Kidney glomerular epithelial cell (primary cell): ENCODE results near the gene DDX20.
"Not testable (repeated sequence)": the region's sequence is repeated elsewhere in the genome, so short reads cannot be mapped to it uniquely, and the experiment has no call there.

Source experiments
- DNase-seq: peaks from one replicate; lab custom pipeline; 2025; lab: John Stamatoyannopoulos, UW

DDX20 gene

GRCh38 chr1:111733992-111734341, 21.7 kb upstream of the DDX20 start:
- DNase-seq: no peak

DNA sequence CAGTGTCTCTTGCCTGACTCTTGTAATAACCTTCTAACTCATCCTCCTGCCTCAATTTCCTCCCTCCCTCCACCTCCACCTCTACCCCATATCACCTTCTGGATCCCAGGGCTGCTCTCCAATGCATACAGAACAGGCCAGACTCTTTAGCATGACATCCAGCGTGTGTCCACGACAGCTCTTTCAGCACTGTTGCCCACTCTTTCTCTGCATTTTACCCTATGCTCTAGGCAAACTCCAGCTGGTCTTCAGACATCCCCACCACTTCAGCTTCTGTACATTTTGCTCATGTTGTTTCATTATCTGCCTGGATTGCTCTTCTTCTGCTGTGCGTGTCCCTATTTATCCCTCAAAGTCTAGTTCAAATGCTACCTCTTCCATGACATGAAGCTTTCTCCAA, 21.3 kb upstream of the DDX20 start:
- no peak for DNase-seq

GRCh38 chr1:111734856-111735255, 20.8 kb upstream of the DDX20 start:
- DNase-seq: no peak

DNA sequence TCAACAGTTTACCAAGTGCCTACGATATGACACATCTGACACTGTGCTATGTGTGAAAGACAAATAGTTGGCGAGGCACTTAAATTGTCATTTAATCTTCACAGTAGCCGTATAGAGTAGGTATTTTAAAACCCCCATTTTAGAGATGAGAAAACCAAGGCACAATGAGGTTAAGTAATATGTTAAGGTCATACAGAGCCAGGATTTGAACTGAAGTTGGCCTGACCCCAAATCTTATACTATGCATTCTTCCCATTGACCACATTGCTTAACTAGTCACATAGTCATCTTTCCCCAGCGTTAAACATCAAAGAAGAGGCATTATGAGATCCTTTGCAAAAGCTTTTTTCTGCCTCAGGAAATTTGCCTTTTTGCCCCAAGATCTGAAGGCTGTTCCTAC, 20.4 kb upstream of the DDX20 start:
- DNase-seq: no peak

- DNase-seq: no peak
Observed at GRCh38 chr1:111735858-111736544, 19.7 kb upstream of the DDX20 start.

- DNase-seq: no peak
Observed at GRCh38 chr1:111736548-111737215, 19.0 kb upstream of the DDX20 start.

DNA sequence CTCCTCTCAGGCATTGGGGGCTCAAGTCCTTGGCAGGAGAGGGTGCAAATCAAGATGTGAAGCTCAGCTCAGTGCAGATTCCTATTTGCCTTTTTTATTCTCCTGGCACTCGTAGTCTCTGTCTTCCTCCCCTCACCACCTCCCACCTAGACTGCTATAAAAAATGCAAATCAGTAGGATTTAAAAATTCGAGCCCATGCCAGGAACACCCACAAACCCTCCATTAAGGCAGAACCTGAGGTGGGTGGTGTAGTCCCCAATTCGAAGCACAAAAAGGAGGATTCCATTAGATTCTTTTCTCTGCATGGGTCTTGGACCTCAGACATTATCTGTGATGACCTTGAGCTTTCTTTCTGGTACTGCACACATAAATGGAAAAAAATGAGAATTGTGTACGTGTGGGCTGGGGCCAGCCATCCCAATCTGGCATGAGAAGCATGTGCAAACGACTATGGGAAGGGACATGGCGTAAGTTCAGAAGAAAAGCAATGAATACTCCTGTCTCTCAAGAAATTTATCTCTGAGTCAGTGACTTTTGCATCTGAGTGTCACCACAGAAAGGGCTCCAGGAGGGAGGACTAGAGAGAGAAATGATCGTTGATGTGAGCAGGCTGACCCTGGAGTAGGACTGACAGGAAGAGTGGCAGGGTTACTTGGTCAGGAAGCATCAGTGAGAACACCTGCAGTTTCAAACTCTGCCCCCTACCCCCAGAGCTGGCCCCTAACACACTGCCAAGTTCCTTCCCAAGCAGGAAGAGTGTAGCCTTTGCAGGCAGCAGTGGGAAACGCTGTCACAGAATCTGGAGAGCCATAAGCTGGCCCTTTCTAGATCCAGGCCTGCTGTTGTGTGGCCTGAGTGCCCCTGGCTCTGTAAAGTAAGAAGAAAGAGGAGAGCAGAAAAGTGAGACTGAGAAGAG, 18.2 kb upstream of the DDX20 start:
- DNase-seq: no peak

- no peak for DNase-seq
Observed at GRCh38 chr1:111738133-111738435, 17.6 kb upstream of the DDX20 start.

DNA sequence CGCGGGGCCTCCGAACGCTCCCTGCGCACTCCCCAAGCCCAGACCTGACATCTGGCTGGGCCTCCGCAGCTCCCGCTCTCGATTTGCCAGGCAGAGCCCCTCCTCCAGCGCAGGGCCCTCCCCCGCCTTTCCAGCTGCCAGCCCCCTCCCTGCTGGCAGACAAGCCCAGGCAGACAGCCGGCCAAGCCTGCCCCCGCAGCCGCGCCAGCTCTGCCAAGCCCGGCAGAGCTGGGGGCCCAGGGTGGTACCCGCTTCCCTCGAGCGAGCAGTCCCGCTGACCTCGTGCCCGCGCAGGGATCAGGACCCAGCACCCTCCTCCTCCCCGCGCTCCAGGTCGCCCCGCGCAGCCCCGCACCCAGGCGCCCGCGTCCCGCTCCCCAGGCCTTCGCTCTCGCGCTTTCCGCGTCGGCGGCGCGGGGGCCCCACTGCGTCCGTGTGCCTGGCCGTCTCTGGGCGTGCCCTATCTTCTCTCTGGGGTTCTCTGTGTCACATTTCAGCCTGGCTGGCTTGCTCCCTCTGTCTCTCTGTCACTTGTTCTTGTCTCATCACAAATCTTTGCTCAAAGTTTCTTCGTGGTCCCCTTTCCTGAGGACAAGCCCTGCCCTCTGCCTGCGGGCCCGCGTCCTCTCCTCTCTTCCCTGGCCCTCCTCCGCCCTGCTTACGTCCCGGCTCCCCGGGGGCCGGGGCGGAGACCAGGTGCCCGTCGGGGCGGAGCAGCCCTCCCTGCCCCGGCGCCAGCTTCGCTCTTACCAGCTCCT, 17.1 kb upstream of the DDX20 start:
- DNase-seq: peak; percentile 50

- DNase-seq: peak; percentile 61
Observed at GRCh38 chr1:111739194-111739924, 16.3 kb upstream of the DDX20 start, which contains the start of gene INKA2. Gene INKA2 (minus strand): TSS chr1:111739395. CDS start chr1:111739242, 153 bp downstream.

- DNase-seq: peak; percentile 32
Observed at GRCh38 chr1:111739925-111740765, 15.6 kb upstream of the DDX20 start.

DNA sequence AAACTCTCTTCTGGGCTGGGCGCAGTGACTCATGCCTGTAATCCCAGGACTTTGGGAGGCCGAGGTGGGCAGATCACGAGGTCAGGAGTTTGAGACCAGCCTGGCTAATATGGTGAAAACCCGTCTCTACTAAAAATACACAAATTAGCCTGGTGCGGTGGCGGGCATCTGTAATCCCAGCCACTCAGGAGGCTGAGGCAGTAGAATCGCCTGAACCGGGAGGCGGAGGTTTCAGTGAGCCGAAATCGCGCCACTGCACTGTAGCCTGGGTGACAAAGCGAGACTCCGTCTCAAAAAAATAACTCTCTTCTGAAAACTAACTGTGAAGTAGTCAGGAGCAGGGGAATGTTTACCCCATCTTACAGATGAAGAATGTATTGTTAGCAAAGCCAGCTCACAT, 13.4 kb upstream of the DDX20 start:
- not testable (repeated sequence) for DNase-seq

DNA sequence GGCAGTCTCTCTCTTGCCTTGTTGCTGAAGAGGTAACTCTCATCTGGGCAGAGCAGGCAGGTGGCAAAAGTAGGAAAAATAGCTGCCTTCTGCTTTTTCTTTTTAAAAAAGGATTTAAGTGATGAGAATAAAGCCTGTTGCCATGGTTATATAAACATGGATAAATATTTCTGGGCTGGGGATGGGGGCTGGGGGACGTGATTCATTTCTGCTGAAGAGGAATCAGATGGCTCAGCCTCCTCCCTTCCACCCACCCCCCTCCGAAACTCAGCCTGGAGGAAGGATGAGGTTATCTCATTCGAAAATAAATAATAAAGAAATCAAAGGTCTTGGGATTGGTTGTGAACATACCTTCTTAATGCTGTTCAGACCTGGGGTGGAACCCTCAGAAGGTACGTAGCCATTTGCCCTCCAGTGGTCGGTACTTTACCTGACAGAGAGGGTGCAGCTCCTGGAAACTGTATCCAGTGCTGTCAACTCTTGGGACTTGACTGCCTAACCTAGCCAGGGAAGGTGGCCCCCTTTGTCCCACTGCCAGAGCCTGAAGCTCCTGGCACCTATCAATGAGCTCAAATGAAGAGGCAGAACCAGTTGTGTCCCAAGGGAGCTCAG, 12.7 kb upstream of the DDX20 start:
- DNase-seq: no peak

- DNase-seq: peak; percentile 14
Observed at GRCh38 chr1:111743679-111744101, 12.0 kb upstream of the DDX20 start.

- no peak for DNase-seq
Observed at GRCh38 chr1:111745675-111746613, 9.8 kb upstream of the DDX20 start.

GRCh38 chr1:111746614-111746999, 9.1 kb upstream of the DDX20 start:
- DNase-seq: no peak

GRCh38 chr1:111747282-111747734, 8.4 kb upstream of the DDX20 start:
- peak; percentile 33 for DNase-seq

GRCh38 chr1:111747947-111748346, 7.8 kb upstream of the DDX20 start:
- no peak for DNase-seq

- no peak for DNase-seq
Observed at GRCh38 chr1:111749628-111750027, 6.1 kb upstream of the DDX20 start.
